ENCODE results near the gene DDX23. TPM values are rescaled to one million over a fixed set of nuclear protein-coding genes. Genes with fewer than 3 reads are reported as not detected.

Gene DDX23
- total RNA-seq, 1 experiment from 2014 or later, result 37.0 TPM

DNA sequence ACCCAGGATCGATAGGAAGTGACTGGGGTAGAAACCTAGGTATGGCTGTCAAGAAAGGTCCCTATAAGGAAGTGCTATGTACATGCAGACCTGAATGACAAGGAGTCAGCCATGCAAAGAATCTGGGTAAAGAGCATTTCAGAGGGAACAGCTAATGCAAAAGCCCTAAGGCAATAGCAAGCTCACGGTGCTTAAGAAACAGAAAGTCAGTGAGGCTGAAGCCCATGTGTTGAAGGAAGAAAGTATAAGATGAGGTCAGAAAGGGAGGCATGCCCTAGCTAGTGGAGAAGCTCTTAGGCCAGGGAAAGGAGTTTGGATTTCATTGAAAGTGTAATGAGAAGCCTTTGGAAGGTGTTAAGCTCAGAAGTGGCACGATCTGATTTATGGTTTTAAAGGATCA, 57.1 kb downstream of the DDX23 start:
- no peak overlapping the region for H3K4me2 ChIP-seq (ENCODE audit: low read depth, low read length, poor library complexity, severe bottlenecking)
- H3K9ac ChIP-seq (ENCODE audit: low read length), result no peak overlapping the region
- H4K20me1 ChIP-seq (ENCODE audit: insufficient read depth, low read depth, low read length), result no peaks in the 10 kb centered on the region
- DNase-seq, result peak; percentile 55
- H3K27me3 ChIP-seq (ENCODE audit: low read length), result no peaks in the 10 kb centered on the region
- H3K27ac ChIP-seq (ENCODE audit: low read length), result no peak overlapping the region
- H2AFZ ChIP-seq (ENCODE audit: low read length), result 0 out of 2 replicates have a peak overlapping the region, but pooled peaks have one; percentile 58
- H3K36me3 ChIP-seq (ENCODE audit: insufficient read depth, low read length), result no peaks in the 10 kb centered on the region
- H3K9me2 ChIP-seq (replicated peaks; ENCODE audit: insufficient read depth, low read length), result no peaks in the 10 kb centered on the region
- no peak overlapping the region for H3K4me3 ChIP-seq (ENCODE audit: low read length)
- peaks cover 6% of the 10 kb centered on the region; the same call in 1 of the 2 replicates for H3K4me1 ChIP-seq (ENCODE audit: low read length)
- H3K79me2 ChIP-seq (ENCODE audit: low read length), result no peaks in the 10 kb centered on the region
- H3K9me3 ChIP-seq (ENCODE audit: low read length), result no peaks in the 10 kb centered on the region

DNA sequence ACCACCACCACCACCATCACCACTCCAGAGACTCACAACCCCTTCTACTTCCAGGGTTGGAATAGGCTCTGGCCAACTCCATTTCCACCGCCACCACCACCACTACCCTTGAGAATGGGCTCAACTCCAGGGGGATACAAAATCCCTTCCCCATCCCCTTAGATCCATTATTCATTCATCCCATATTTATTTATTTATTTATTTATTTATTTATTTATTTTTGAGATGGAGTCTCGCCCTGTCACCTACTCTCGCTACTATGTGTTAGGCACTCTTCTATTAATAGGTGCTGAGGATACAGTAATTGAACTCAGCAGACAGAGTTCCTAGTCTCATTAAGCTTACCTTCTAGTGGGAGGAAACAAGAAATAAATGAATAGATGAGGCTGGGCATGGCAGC, 58.3 kb downstream of the DDX23 start:
- no peaks in the 10 kb centered on the region for H3K9me2 ChIP-seq (replicated peaks; ENCODE audit: insufficient read depth, low read length)
- H3K36me3 ChIP-seq (ENCODE audit: insufficient read depth, low read length), result no peaks in the 10 kb centered on the region
- no peaks in the 10 kb centered on the region for H3K27me3 ChIP-seq (ENCODE audit: low read length)
- H2AFZ ChIP-seq (ENCODE audit: low read length), result no peak overlapping the region
- no peak overlapping the region for H3K4me3 ChIP-seq (ENCODE audit: low read length)
- H3K4me2 ChIP-seq (ENCODE audit: low read depth, low read length, poor library complexity, severe bottlenecking), result no peak overlapping the region
- no peak for DNase-seq
- no peaks in the 10 kb centered on the region for H3K9me3 ChIP-seq (ENCODE audit: low read length)
- peaks cover 6% of the 10 kb centered on the region; the same call in 1 of the 2 replicates for H3K4me1 ChIP-seq (ENCODE audit: low read length)
- H3K27ac ChIP-seq (ENCODE audit: low read length), result no peak overlapping the region
- H3K9ac ChIP-seq (ENCODE audit: low read length), result no peak overlapping the region
- H4K20me1 ChIP-seq (ENCODE audit: insufficient read depth, low read depth, low read length), result no peaks in the 10 kb centered on the region
- no peaks in the 10 kb centered on the region for H3K79me2 ChIP-seq (ENCODE audit: low read length)

- Histone ChIP-seq H3K4me3 (ENCODE audit: low read length) (no peak overlapping the region), H3K4me2 (ENCODE audit: low read depth, low read length, poor library complexity, severe bottlenecking) (no peak overlapping the region), H3K9ac (ENCODE audit: low read length) (no peak overlapping the region), H3K9me2 (replicated peaks; ENCODE audit: insufficient read depth, low read length) (no peaks in the 10 kb centered on the region), H3K36me3 (ENCODE audit: insufficient read depth, low read length) (no peaks in the 10 kb centered on the region), H3K27me3 (ENCODE audit: low read length) (no peaks in the 10 kb centered on the region), H3K9me3 (ENCODE audit: low read length) (no peaks in the 10 kb centered on the region), H3K27ac (ENCODE audit: low read length) (no peak overlapping the region), H4K20me1 (ENCODE audit: insufficient read depth, low read depth, low read length) (no peaks in the 10 kb centered on the region), H3K79me2 (ENCODE audit: low read length) (no peaks in the 10 kb centered on the region), H3K4me1 (ENCODE audit: low read length) (peaks cover 2% of the 10 kb centered on the region; the same call in 1 of the 2 replicates), H2AFZ (ENCODE audit: low read length) (no peak overlapping the region)
- DNase-seq, result no peak
Observed at GRCh38 chr12:48789858-48790326, 62.1 kb downstream of the DDX23 start.

- no peak within 1 kb of the TSS for H3K4me2 ChIP-seq (ENCODE audit: low read depth, low read length, poor library complexity, severe bottlenecking)
- no peaks in the 10 kb centered on the region for H3K27me3 ChIP-seq (ENCODE audit: low read length)
- H3K4me3 ChIP-seq (ENCODE audit: low read length), result no peak within 1 kb of the TSS
- no peaks in the 10 kb centered on the region for H3K79me2 ChIP-seq (ENCODE audit: low read length)
- no peaks in the 10 kb centered on the region for H3K4me1 ChIP-seq (ENCODE audit: low read length)
- no peaks in the 10 kb centered on the region for H3K36me3 ChIP-seq (ENCODE audit: insufficient read depth, low read length)
- H4K20me1 ChIP-seq (ENCODE audit: insufficient read depth, low read depth, low read length), result no peaks in the 10 kb centered on the region
- H3K9me3 ChIP-seq (ENCODE audit: low read length), result no peaks in the 10 kb centered on the region
- H3K27ac ChIP-seq (ENCODE audit: low read length), result no peak within 1 kb of the TSS
- DNase-seq, result no peak
- H2AFZ ChIP-seq (ENCODE audit: low read length), result no peak within 1 kb of the TSS
- no peak within 1 kb of the TSS for H3K9ac ChIP-seq (ENCODE audit: low read length)
- H3K9me2 ChIP-seq (replicated peaks; ENCODE audit: insufficient read depth, low read length), result no peaks in the 10 kb centered on the region
Observed at GRCh38 chr12:48788854-48789775, 62.8 kb downstream of the DDX23 start, which contains the start of gene ADCY6. ADCY6 (minus strand) TSS chr12:48789089; CDS start chr12:48783434, 5,655 bp downstream.

DNA sequence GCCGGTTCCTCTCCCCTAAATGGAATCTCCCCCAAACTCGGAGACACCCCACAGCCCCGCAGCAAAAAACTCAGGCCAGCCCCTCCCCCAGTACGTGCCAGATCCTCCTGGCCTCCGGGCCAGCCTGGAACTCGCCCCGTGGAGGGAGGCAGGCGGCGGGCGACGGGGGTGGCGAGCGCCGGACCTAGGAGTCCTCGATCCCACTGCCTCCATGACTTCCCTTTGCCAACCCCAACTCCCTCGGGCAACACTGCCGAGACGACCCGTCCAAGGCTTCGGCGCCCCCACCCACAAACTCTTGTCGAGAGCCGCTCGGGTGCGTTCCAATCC, 63.5 kb downstream of the DDX23 start:
- H3K9ac ChIP-seq (ENCODE audit: low read length), result no peak overlapping the region
- DNase-seq, result no peak

GRCh38 chr12:48787791-48788523, 64.0 kb downstream of the DDX23 start:
- Histone ChIP-seq H3K4me2 (ENCODE audit: low read depth, low read length, poor library complexity, severe bottlenecking) (no peak overlapping the region), H3K79me2 (ENCODE audit: low read length) (no peaks in the 10 kb centered on the region), H3K27me3 (ENCODE audit: low read length) (no peaks in the 10 kb centered on the region), H3K4me3 (ENCODE audit: low read length) (no peak overlapping the region), H3K4me1 (ENCODE audit: low read length) (no peaks in the 10 kb centered on the region), H3K9me2 (replicated peaks; ENCODE audit: insufficient read depth, low read length) (no peaks in the 10 kb centered on the region), H2AFZ (ENCODE audit: low read length) (no peak overlapping the region), H4K20me1 (ENCODE audit: insufficient read depth, low read depth, low read length) (no peaks in the 10 kb centered on the region), H3K9ac (ENCODE audit: low read length) (no peak overlapping the region), H3K9me3 (ENCODE audit: low read length) (no peaks in the 10 kb centered on the region), H3K27ac (ENCODE audit: low read length) (no peak overlapping the region), H3K36me3 (ENCODE audit: insufficient read depth, low read length) (no peaks in the 10 kb centered on the region)
- DNase-seq, result no peak

More for the DNA sequence above, 63.5 kb downstream of the DDX23 start:
- no peak overlapping the region for H3K27ac ChIP-seq (ENCODE audit: low read length)
- H3K9me2 ChIP-seq (replicated peaks; ENCODE audit: insufficient read depth, low read length), result no peaks in the 10 kb centered on the region
- no peaks in the 10 kb centered on the region for H3K27me3 ChIP-seq (ENCODE audit: low read length)
- H3K36me3 ChIP-seq (ENCODE audit: insufficient read depth, low read length), result no peaks in the 10 kb centered on the region
- no peak overlapping the region for H2AFZ ChIP-seq (ENCODE audit: low read length)
- no peak overlapping the region for H3K4me3 ChIP-seq (ENCODE audit: low read length)
- H3K4me1 ChIP-seq (ENCODE audit: low read length), result no peaks in the 10 kb centered on the region
- no peaks in the 10 kb centered on the region for H4K20me1 ChIP-seq (ENCODE audit: insufficient read depth, low read depth, low read length)
- no peaks in the 10 kb centered on the region for H3K79me2 ChIP-seq (ENCODE audit: low read length)
- no peaks in the 10 kb centered on the region for H3K9me3 ChIP-seq (ENCODE audit: low read length)
- H3K4me2 ChIP-seq (ENCODE audit: low read depth, low read length, poor library complexity, severe bottlenecking), result no peak overlapping the region

DNA sequence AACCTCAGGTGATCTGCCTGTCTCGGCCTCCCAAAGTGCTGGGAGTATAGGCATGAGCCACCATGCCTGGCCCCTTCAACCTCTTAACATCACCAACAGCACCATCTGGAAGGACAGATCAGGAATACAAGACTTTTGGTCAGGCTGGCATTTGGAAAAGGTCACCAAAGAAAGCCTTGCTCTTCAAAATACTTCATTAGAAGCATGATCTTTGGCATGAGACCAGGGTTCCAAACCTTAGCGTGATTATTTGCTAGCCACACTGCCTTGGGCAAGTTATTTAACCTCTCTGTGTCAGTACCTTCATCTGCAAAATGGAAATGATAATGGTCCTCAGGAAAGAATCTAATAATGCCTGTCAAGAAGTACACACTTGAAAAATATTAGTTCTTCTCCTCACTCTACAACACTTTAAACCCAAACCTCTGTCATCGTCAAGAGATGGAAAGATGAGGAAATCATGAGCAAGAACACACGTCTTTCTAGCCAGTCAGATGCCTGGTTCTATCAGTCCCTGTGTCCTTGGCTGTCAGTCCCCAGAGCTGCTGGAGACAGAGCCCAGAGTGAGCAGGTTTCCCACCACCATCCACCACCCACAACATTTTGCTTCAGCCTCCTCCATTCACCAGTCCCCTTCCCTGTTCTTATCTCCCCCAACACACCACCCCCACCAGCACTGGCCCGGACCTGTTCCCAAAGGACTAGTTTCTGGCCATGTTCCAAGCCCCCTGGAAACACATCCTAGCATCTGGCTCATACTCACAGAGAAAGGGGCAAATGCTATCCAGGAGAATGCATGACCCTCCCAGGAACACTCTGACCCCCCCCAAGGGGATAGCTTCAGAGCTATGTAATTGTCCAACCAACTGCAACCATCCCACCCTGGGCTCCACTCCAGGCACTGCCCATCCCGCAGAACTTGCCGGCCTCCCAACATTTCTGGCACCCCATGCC, 65.1 kb downstream of the DDX23 start:
- no peak overlapping the region for H3K4me3 ChIP-seq (ENCODE audit: low read length)
- H3K4me1 ChIP-seq (ENCODE audit: low read length), result no peaks in the 10 kb centered on the region
- no peaks in the 10 kb centered on the region for H3K27me3 ChIP-seq (ENCODE audit: low read length)
- H3K79me2 ChIP-seq (ENCODE audit: low read length), result no peaks in the 10 kb centered on the region
- no peaks in the 10 kb centered on the region for H3K9me2 ChIP-seq (replicated peaks; ENCODE audit: insufficient read depth, low read length)
- H4K20me1 ChIP-seq (ENCODE audit: insufficient read depth, low read depth, low read length), result no peaks in the 10 kb centered on the region
- no peak overlapping the region for H3K9ac ChIP-seq (ENCODE audit: low read length)
- no peak overlapping the region for H3K27ac ChIP-seq (ENCODE audit: low read length)
- no peak overlapping the region for H2AFZ ChIP-seq (ENCODE audit: low read length)
- no peaks in the 10 kb centered on the region for H3K9me3 ChIP-seq (ENCODE audit: low read length)
- no peaks in the 10 kb centered on the region for H3K36me3 ChIP-seq (ENCODE audit: insufficient read depth, low read length)
- no peak overlapping the region for H3K4me2 ChIP-seq (ENCODE audit: low read depth, low read length, poor library complexity, severe bottlenecking)
- DNase-seq, result no peak

Data from Karpas-422 (cell line).